ENCODE measurements around the gene HIKESHI. TPM values are rescaled to one million over a fixed set of nuclear protein-coding genes. Genes with fewer than 3 reads are reported as not detected.

HIKESHI gene
- total and polyA plus RNA-seq, 2 of the 8 experiments (the other 6 are each of a cell fraction or from before 2014, with no cell fraction given), result 65.4 to 90.2 TPM

GRCh38 chr11:86302092-86302793 is at the start of gene HIKESHI (continued):
- TF ChIP-seq, protein P1, sequence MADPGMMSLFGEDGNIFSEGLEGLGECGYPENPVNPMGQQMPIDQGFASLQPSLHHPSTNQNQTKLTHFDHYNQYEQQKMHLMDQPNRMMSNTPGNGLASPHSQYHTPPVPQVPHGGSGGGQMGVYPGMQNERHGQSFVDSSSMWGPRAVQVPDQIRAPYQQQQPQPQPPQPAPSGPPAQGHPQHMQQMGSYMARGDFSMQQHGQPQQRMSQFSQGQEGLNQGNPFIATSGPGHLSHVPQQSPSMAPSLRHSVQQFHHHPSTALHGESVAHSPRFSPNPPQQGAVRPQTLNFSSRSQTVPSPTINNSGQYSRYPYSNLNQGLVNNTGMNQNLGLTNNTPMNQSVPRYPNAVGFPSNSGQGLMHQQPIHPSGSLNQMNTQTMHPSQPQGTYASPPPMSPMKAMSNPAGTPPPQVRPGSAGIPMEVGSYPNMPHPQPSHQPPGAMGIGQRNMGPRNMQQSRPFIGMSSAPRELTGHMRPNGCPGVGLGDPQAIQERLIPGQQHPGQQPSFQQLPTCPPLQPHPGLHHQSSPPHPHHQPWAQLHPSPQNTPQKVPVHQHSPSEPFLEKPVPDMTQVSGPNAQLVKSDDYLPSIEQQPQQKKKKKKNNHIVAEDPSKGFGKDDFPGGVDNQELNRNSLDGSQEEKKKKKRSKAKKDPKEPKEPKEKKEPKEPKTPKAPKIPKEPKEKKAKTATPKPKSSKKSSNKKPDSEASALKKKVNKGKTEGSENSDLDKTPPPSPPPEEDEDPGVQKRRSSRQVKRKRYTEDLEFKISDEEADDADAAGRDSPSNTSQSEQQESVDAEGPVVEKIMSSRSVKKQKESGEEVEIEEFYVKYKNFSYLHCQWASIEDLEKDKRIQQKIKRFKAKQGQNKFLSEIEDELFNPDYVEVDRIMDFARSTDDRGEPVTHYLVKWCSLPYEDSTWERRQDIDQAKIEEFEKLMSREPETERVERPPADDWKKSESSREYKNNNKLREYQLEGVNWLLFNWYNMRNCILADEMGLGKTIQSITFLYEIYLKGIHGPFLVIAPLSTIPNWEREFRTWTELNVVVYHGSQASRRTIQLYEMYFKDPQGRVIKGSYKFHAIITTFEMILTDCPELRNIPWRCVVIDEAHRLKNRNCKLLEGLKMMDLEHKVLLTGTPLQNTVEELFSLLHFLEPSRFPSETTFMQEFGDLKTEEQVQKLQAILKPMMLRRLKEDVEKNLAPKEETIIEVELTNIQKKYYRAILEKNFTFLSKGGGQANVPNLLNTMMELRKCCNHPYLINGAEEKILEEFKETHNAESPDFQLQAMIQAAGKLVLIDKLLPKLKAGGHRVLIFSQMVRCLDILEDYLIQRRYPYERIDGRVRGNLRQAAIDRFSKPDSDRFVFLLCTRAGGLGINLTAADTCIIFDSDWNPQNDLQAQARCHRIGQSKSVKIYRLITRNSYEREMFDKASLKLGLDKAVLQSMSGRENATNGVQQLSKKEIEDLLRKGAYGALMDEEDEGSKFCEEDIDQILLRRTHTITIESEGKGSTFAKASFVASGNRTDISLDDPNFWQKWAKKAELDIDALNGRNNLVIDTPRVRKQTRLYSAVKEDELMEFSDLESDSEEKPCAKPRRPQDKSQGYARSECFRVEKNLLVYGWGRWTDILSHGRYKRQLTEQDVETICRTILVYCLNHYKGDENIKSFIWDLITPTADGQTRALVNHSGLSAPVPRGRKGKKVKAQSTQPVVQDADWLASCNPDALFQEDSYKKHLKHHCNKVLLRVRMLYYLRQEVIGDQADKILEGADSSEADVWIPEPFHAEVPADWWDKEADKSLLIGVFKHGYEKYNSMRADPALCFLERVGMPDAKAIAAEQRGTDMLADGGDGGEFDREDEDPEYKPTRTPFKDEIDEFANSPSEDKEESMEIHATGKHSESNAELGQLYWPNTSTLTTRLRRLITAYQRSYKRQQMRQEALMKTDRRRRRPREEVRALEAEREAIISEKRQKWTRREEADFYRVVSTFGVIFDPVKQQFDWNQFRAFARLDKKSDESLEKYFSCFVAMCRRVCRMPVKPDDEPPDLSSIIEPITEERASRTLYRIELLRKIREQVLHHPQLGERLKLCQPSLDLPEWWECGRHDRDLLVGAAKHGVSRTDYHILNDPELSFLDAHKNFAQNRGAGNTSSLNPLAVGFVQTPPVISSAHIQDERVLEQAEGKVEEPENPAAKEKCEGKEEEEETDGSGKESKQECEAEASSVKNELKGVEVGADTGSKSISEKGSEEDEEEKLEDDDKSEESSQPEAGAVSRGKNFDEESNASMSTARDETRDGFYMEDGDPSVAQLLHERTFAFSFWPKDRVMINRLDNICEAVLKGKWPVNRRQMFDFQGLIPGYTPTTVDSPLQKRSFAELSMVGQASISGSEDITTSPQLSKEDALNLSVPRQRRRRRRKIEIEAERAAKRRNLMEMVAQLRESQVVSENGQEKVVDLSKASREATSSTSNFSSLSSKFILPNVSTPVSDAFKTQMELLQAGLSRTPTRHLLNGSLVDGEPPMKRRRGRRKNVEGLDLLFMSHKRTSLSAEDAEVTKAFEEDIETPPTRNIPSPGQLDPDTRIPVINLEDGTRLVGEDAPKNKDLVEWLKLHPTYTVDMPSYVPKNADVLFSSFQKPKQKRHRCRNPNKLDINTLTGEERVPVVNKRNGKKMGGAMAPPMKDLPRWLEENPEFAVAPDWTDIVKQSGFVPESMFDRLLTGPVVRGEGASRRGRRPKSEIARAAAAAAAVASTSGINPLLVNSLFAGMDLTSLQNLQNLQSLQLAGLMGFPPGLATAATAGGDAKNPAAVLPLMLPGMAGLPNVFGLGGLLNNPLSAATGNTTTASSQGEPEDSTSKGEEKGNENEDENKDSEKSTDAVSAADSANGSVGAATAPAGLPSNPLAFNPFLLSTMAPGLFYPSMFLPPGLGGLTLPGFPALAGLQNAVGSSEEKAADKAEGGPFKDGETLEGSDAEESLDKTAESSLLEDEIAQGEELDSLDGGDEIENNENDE (IDR thresholded peaks at IDR 0.05; ENCODE audit: insufficient replicate concordance, low read length), result no peak
